H9 (cell line): ENCODE data around the gene UBAC2. TPM values are rescaled to one million over a fixed set of nuclear protein-coding genes. Genes with fewer than 3 reads are reported as not detected.

ENCODE experiments used
- DNase-seq: peaks from one replicate; pipeline ENCODE4 v3.0.0-alpha.2; 2017
- H2AFZ ChIP-seq: one replicate; pipeline ENCODE4 v1.6.1; 2013; ENCODE audit warnings: mild to moderate bottlenecking, low read length, control low read depth, moderate library complexity
- H2AK5ac ChIP-seq: 2 replicates; pipeline ENCODE4 v1.6.1; 2013; ENCODE audit warnings: low read length, control low read depth, mixed read lengths; ENCODE audit not compliant: insufficient read length
- H2BK120ac ChIP-seq: one replicate; pipeline ENCODE4 v1.6.1; 2013; ENCODE audit warnings: low read depth, mild to moderate bottlenecking, low read length, control low read depth, inconsistent platforms; ENCODE audit not compliant: poor library complexity, severe bottlenecking
- H2BK12ac ChIP-seq: 2 replicates; pipeline ENCODE4 v1.6.1; 2013; ENCODE audit warnings: low read length, control low read depth, mixed read lengths, low read depth; ENCODE audit not compliant: insufficient read length
- H2BK15ac ChIP-seq: 2 replicates; pipeline ENCODE4 v1.6.1; 2013; ENCODE audit warnings: low read depth, low read length, control low read depth
- H2BK20ac ChIP-seq: one replicate; pipeline ENCODE4 v1.6.1; 2013; ENCODE audit warnings: low read depth, mild to moderate bottlenecking, low read length, control low read depth, inconsistent platforms; ENCODE audit not compliant: poor library complexity, severe bottlenecking
- H2BK5ac ChIP-seq: 2 replicates; pipeline ENCODE4 v1.6.1; 2013; ENCODE audit warnings: low read length, control low read depth, mixed read lengths; ENCODE audit not compliant: insufficient read length
- H3K14ac ChIP-seq: 2 replicates; pipeline ENCODE4 v1.6.1; 2013; ENCODE audit warnings: low read length, control low read depth; ENCODE audit not compliant: insufficient read depth
- H3K18ac ChIP-seq: 2 replicates; pipeline ENCODE4 v1.6.1; 2013; ENCODE audit warnings: low read depth, mild to moderate bottlenecking, mixed read lengths, low read length, control low read depth; ENCODE audit not compliant: insufficient read length
- H3K23ac ChIP-seq: 2 replicates; pipeline ENCODE4 v1.6.1; 2013; ENCODE audit warnings: low read length, control low read depth, mixed read lengths, low read depth; ENCODE audit not compliant: insufficient read length
- H3K23me2 ChIP-seq: 2 replicates; pipeline ENCODE4 v1.6.1; 2013; ENCODE audit warnings: low read depth, mild to moderate bottlenecking, mixed read lengths, low read length, control low read depth; ENCODE audit not compliant: insufficient read length, poor library complexity, severe bottlenecking
- H3K27ac ChIP-seq: 2 replicates; pipeline ENCODE4 v1.5.1; 2013; ENCODE audit warnings: low read length, control low read depth, mixed read lengths, low read depth; ENCODE audit not compliant: insufficient read length
- H3K27me3 ChIP-seq: 2 replicates; pipeline ENCODE4 v1.6.1; 2013; ENCODE audit warnings: low read length, control low read depth, inconsistent platforms; ENCODE audit not compliant: insufficient read depth
- H3K4ac ChIP-seq: 2 replicates; pipeline ENCODE4 v1.6.1; 2013; ENCODE audit warnings: low read depth, mild to moderate bottlenecking, control low read depth, inconsistent platforms, low read length, moderate library complexity
- H3K4me1 ChIP-seq: 2 replicates; pipeline ENCODE4 v1.6.1; 2013; ENCODE audit warnings: low read length, control low read depth, inconsistent platforms; ENCODE audit not compliant: insufficient read depth
- H3K4me2 ChIP-seq: 2 replicates; pipeline ENCODE4 v1.6.1; 2013; ENCODE audit warnings: low read length, control low read depth, mixed read lengths; ENCODE audit not compliant: insufficient read length, insufficient read depth
- H3K56ac ChIP-seq: 2 replicates; pipeline ENCODE4 v1.6.1; 2013; ENCODE audit warnings: low read depth, mild to moderate bottlenecking, mixed read lengths, low read length, control low read depth; ENCODE audit not compliant: insufficient read length
- H3K79me1 ChIP-seq: 2 replicates; pipeline ENCODE4 v1.6.1; 2013; ENCODE audit warnings: low read depth, mild to moderate bottlenecking, moderate library complexity, low read length, control low read depth, inconsistent platforms; ENCODE audit not compliant: insufficient read depth, poor library complexity, severe bottlenecking
- H3K79me2 ChIP-seq: 2 replicates; pipeline ENCODE4 v1.6.1; 2013; ENCODE audit warnings: low read length, control low read depth, inconsistent platforms; ENCODE audit not compliant: insufficient read depth
- H3K9ac ChIP-seq: 2 replicates; pipeline ENCODE4 v1.6.1; 2013; ENCODE audit warnings: low read length, control low read depth, mixed read lengths; ENCODE audit not compliant: insufficient read length; ENCODE audit errors: extremely low read depth
- H3K9me3 ChIP-seq: one replicate; pipeline ENCODE4 v1.6.1; 2013; ENCODE audit warnings: low read depth, low read length, inconsistent platforms; ENCODE audit not compliant: control insufficient read depth
- H3T11ph ChIP-seq: one replicate; pipeline ENCODE4 v1.6.1; 2013; ENCODE audit warnings: mild to moderate bottlenecking, low read length, control low read depth, inconsistent platforms
- H4K20me1 ChIP-seq: one replicate; pipeline ENCODE4 v1.6.1; 2013; ENCODE audit not compliant: control insufficient read depth, insufficient read length, insufficient read depth
- H4K5ac ChIP-seq: 2 replicates; pipeline ENCODE4 v1.6.1; 2013; ENCODE audit warnings: low read depth, mild to moderate bottlenecking, mixed read lengths, low read length, control low read depth; ENCODE audit not compliant: insufficient read length
- H4K8ac ChIP-seq: replicated peaks from 2 replicates; pipeline ENCODE4 v1.6.1; 2013; ENCODE audit warnings: low read length, control low read depth, mixed read lengths, low read depth; ENCODE audit not compliant: insufficient read length
- H4K91ac ChIP-seq: 2 replicates; pipeline ENCODE4 v1.6.1; 2013; ENCODE audit warnings: low read depth, mild to moderate bottlenecking, moderate library complexity, mixed read lengths, low read length, control low read depth; ENCODE audit not compliant: insufficient read length
- H3K27ac Mint-ChIP-seq, 3 experiments: 2 replicates in 2 of 3; 3 replicates in 1 of 3; pipeline ENCODE4 v1.8.0; 2020 to 2021; ENCODE audit warnings: mixed read lengths in 3 of 3, mild to moderate bottlenecking in 1 of 3, moderate library complexity in 1 of 3
- H3K27me3 Mint-ChIP-seq: 2 replicates; pipeline ENCODE4 v1.8.0; 2021; ENCODE audit warnings: low read depth, mild to moderate bottlenecking, moderate library complexity, mixed read lengths
- H3K36me3 Mint-ChIP-seq, 3 experiments: 2 replicates in 2 of 3; 3 replicates in 1 of 3; pipeline ENCODE4 v1.8.0; 2020 to 2021; ENCODE audit warnings: low read depth in 3 of 3, mixed read lengths in 3 of 3; ENCODE audit not compliant: insufficient read depth in 1 of 3
- H3K4me1 Mint-ChIP-seq, 2 experiments: 2 replicates each; pipeline ENCODE4 v1.8.0; 2020; ENCODE audit warnings: mixed read lengths in 2 of 2
- H3K4me3 Mint-ChIP-seq, 2 experiments: 2 replicates in 1 of 2; 3 replicates in 1 of 2; pipeline ENCODE4 v1.8.0; 2020 to 2021; ENCODE audit warnings: mild to moderate bottlenecking in 2 of 2, mixed read lengths in 2 of 2, moderate library complexity in 1 of 2
- H3K9me3 Mint-ChIP-seq, 2 experiments: 2 replicates in 1 of 2; 3 replicates in 1 of 2; pipeline ENCODE4 v1.8.0; 2020; ENCODE audit warnings: mild to moderate bottlenecking in 2 of 2, mixed read lengths in 2 of 2, moderate library complexity in 1 of 2
- WGBS: extraction: QIAGEN DNeasy Blood & Tissue Kit; methylation state at CpG from one replicate; pipeline ENCODE4 v1.1.7; 2013; ENCODE audit warnings: missing lambda C conversion rate, low lambda C conversion rate, mixed read lengths; ENCODE audit not compliant: insufficient read length; ENCODE audit errors: extremely low coverage; 5-methylcytosine and 5-hydroxymethylcytosine counted together
- total RNA-seq: library from RNA; stranded (reverse); gene quantifications from 2 replicates; pipeline ENCODE4 v1.2.1, GENCODE V29; 2021
- TF ChIP-seq, protein P1 (sequence below): fragments of 200-600 bp; sonication (generic); conservative IDR thresholded peaks from 3 replicates; pipeline ENCODE4 v1.8.0; 2021; ENCODE audit warnings: antibody characterized with exemption, mild to moderate bottlenecking

UBAC2 gene
- total RNA-seq, 1 experiment from 2014 or later, result 52.3 TPM

DNA sequence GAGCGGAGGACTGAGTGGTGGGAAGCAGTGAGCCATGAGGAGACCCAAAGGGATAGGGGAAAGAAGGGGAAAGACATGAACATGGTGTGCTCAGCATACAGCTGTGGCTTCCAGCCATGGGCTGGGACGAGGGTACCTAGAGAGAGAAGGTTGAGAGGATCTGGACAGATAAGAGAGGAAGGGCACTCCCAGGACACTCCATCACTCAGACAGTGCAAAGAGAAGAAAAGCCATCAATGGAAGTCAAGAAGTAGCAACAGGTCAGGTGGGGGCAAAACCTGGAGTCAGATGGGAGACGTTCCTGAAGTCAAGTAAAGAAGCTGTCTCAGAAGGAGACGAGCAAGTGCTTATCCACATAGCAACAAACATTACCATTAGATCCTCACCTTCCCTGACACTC lies 40.2 kb upstream of the UBAC2 start:
- Histone ChIP-seq H2BK5ac (no peak overlapping the region), H3K27me3 (no peaks in the 10 kb centered on the region), H4K5ac (no peak overlapping the region), H3K18ac (no peak overlapping the region), H3K9me3 (no peaks in the 10 kb centered on the region), H3K4ac (no peak overlapping the region), H3K14ac (no peak overlapping the region), H3T11ph (no peak overlapping the region), H3K27ac (no peak overlapping the region), H3K56ac (no peak overlapping the region), H2BK15ac (no peak overlapping the region), H2AK5ac (no peak overlapping the region), H2BK120ac (no peak overlapping the region), H2AFZ (no peak overlapping the region), H3K79me2 (no peaks in the 10 kb centered on the region), H4K91ac (no peak overlapping the region), H4K20me1 (no peaks in the 10 kb centered on the region), H3K23ac (no peak overlapping the region), H2BK20ac (no peak overlapping the region), H3K79me1 (no peaks in the 10 kb centered on the region), H3K4me2 (no peak overlapping the region), H2BK12ac (no peak overlapping the region), H3K9ac (no peak overlapping the region), H3K4me1 (no peaks in the 10 kb centered on the region), H4K8ac (no peak overlapping the region), H3K23me2 (no peaks in the 10 kb centered on the region)
- TF ChIP-seq, protein P1, sequence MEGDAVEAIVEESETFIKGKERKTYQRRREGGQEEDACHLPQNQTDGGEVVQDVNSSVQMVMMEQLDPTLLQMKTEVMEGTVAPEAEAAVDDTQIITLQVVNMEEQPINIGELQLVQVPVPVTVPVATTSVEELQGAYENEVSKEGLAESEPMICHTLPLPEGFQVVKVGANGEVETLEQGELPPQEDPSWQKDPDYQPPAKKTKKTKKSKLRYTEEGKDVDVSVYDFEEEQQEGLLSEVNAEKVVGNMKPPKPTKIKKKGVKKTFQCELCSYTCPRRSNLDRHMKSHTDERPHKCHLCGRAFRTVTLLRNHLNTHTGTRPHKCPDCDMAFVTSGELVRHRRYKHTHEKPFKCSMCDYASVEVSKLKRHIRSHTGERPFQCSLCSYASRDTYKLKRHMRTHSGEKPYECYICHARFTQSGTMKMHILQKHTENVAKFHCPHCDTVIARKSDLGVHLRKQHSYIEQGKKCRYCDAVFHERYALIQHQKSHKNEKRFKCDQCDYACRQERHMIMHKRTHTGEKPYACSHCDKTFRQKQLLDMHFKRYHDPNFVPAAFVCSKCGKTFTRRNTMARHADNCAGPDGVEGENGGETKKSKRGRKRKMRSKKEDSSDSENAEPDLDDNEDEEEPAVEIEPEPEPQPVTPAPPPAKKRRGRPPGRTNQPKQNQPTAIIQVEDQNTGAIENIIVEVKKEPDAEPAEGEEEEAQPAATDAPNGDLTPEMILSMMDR, result no peak
- no peaks in the 10 kb centered on the region for H3K36me3 Mint-ChIP-seq
- no peaks in the 10 kb centered on the region; a peak in 1 of 5 replicates for H3K9me3 Mint-ChIP-seq
- H3K27ac Mint-ChIP-seq, result no peak overlapping the region
- DNase-seq, result no peak
- no peaks in the 10 kb centered on the region for H3K4me1 Mint-ChIP-seq
- no CpG with 5 or more reads among the region's 4 CpGs for WGBS
- no peak overlapping the region for H3K4me3 Mint-ChIP-seq
- no peaks in the 10 kb centered on the region; the same call in 1 of the 2 replicates for H3K27me3 Mint-ChIP-seq
